SJCRH30 (cell line): ENCODE data around the gene PLCL1. TPM values are rescaled to one million over a fixed set of nuclear protein-coding genes. Genes with fewer than 3 reads are reported as not detected.

Source experiments
- DNase-seq, 2 experiments: peaks; one replicate each; pipeline ENCODE4 v3.0.0-alpha.2; 2015 to 2020
- H3K27ac ChIP-seq: fragments of 250-450 bp; sonication (Bioruptor Pico); 2 replicates; pipeline ENCODE4 v1.5.1; 2020; ENCODE audit warnings: mild to moderate bottlenecking, moderate library complexity
- H3K27me3 ChIP-seq: fragments of 250-450 bp; sonication (Bioruptor Pico); 2 replicates; pipeline ENCODE4 v1.5.1; 2020; ENCODE audit warnings: mild to moderate bottlenecking, moderate library complexity
- H3K36me3 ChIP-seq: fragments of 250-450 bp; sonication (Bioruptor Pico); 2 replicates; pipeline ENCODE4 v1.5.1; 2020; ENCODE audit warnings: mild to moderate bottlenecking, moderate library complexity
- H3K4me1 ChIP-seq: fragments of 250-450 bp; sonication (Bioruptor Pico); 2 replicates; pipeline ENCODE4 v1.5.1; 2020; ENCODE audit warnings: mild to moderate bottlenecking, moderate library complexity
- H3K4me3 ChIP-seq: fragments of 250-450 bp; sonication (Bioruptor Pico); 2 replicates; pipeline ENCODE4 v1.5.1; 2020; ENCODE audit warnings: mild to moderate bottlenecking, moderate library complexity
- H3K9me3 ChIP-seq: fragments of 250-450 bp; sonication (Bioruptor Pico); replicated peaks from 2 replicates; pipeline ENCODE4 v1.5.1; 2020; ENCODE audit warnings: mild to moderate bottlenecking, moderate library complexity
- total RNA-seq: library from RNA; depleted of rRNA; stranded (reverse); fragments of >200 nt; shearing (Covaris generic); gene quantifications from 2 replicates; pipeline ENCODE4 v1.2.3, GENCODE V29; 2014

Gene PLCL1
- total RNA-seq, 1 experiment from 2014 or later, result not detected

DNA sequence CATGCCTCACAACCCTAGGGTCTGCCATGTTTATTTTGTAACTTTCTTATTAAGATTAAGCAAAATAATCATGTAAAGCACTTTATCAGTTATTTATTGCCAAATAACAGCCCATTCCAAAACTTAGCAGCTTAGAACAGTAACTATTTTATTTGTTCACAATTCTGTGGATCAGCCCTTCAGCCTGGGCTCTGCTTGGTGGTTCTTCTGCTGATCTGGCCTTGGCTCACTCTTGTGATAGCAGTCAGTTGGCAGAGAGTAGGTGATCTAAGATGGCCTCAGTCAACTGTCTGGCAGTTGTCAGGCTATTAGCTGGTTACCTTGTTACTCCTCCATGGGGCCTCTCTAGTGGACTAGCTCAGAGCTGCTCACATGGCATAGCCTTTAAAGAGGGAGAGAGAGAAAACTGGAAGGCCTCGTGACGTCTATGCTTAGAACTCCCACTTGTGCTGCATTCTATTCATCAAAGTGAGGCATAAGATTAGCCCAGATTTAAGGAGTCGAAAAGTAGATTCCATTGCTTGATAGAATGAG lies 54.3 kb downstream of the PLCL1 start:
- DNase-seq, result no peak
- H3K36me3 ChIP-seq, result no peaks in the 10 kb centered on the region
- no peaks in the 10 kb centered on the region for H3K9me3 ChIP-seq
- H3K27me3 ChIP-seq, result no peaks in the 10 kb centered on the region
- no peaks in the 10 kb centered on the region for H3K4me1 ChIP-seq
- H3K27ac ChIP-seq, result no peak overlapping the region
- H3K4me3 ChIP-seq, result no peak overlapping the region

DNA sequence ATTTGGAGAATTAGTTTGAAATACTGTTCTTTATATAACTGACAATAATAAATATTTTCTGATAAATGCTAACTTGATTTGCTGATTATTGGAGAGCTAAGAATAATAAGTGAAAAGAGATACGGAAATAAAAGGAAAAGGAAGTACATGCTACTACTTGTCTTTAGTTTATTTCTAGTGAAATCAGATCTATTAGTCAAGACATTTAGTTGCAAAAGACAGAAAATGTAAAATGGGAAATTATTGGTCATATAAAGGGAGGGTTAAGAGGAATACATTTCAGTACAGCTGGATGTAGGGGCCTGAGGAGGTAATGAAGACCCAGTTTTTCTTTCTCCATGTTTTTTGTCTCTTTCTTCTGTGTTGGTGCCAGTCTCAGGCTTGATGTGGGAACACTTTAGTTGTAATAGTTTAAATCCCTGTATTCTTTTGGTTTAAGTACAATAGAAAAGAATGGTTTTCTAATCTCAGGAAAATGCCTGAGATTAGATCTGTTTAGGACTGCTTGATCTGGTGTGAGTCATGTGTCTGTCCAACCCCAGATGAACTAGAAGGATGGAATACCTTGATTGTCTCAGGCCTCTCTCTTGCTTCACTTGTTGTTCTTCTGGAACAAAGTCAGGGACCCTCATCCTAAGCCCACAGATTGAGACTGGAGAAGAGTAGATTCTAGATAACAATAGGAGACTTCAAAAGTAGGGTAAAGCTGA lies 58.0 kb downstream of the PLCL1 start:
- DNase-seq, result no peak
- Histone ChIP-seq H3K27me3 (no peaks in the 10 kb centered on the region), H3K9me3 (no peaks in the 10 kb centered on the region), H3K4me3 (no peak overlapping the region), H3K4me1 (no peaks in the 10 kb centered on the region), H3K27ac (no peak overlapping the region), H3K36me3 (no peaks in the 10 kb centered on the region)

DNA sequence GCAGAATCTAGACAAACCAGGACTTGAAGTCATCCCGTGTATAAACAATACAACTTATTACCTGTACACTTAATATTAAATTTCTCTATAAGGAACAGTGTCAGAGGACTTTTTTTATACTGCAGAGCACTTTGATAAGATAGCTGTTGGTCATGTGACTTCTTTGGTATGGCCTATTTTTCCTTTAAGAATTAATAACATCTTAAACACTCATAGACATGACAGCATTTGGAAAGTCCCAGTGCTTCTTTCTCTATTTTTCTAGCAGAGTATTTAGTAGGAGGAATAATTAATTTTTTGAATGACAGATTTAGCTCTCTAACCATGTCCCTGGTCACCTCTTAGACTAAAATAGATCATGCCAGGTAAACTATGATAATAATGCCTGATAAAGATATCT lies 59.4 kb downstream of the PLCL1 start:
- Histone ChIP-seq H3K4me1 (no peaks in the 10 kb centered on the region), H3K27me3 (no peaks in the 10 kb centered on the region), H3K4me3 (no peak overlapping the region), H3K9me3 (no peaks in the 10 kb centered on the region), H3K36me3 (no peaks in the 10 kb centered on the region), H3K27ac (no peak overlapping the region)
- DNase-seq, result no peak

DNA sequence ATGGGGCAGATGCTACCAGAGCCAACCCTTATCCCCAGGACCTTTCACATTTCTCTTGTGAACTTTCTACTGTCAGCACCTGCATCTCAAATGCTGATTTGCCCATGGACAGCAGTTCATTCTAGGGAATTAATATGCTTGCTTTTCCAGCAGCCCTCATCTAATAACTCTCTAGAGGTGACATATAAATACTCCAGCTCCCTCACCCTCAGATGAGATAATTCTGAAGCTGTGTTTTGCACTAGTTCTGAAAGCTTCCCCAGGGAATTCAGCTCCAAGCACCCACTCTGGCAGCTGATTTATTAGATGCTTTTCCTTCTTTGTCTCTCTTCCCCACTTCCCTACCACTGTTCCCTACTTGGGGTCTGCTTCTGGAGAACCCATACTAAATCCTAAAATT lies 62.1 kb downstream of the PLCL1 start:
- H3K27me3 ChIP-seq, result no peaks in the 10 kb centered on the region
- H3K9me3 ChIP-seq, result no peaks in the 10 kb centered on the region
- H3K4me3 ChIP-seq, result no peak overlapping the region
- DNase-seq, result no peak
- H3K36me3 ChIP-seq, result no peaks in the 10 kb centered on the region
- H3K4me1 ChIP-seq, result no peaks in the 10 kb centered on the region; the same call in 1 of the 2 replicates
- no peak overlapping the region for H3K27ac ChIP-seq

DNA sequence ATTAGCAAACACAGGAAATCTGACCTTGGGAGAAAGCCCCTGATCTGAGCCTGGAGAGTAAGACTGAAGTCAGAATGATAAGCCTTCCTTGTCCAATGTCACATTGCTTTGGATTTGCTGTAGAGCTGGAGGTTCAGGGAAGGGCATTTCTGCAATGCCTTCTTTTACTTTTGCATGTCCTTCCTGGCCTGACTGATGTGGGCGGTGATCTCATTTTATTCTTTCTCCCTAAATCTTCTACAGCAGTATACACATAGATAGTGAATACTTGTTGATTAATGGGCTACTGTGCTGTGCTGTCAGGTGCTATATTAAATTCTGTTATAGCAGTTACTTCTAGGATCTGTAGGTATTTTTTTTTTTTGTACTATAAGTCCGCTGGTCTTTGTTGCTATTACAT lies 62.6 kb downstream of the PLCL1 start:
- no peak overlapping the region for H3K4me3 ChIP-seq
- no peaks in the 10 kb centered on the region for H3K36me3 ChIP-seq
- no peaks in the 10 kb centered on the region for H3K27me3 ChIP-seq
- DNase-seq, result no peak
- no peak overlapping the region for H3K27ac ChIP-seq
- peaks cover 4% of the 10 kb centered on the region; the same call in 1 of the 2 replicates for H3K4me1 ChIP-seq
- no peaks in the 10 kb centered on the region for H3K9me3 ChIP-seq

DNA sequence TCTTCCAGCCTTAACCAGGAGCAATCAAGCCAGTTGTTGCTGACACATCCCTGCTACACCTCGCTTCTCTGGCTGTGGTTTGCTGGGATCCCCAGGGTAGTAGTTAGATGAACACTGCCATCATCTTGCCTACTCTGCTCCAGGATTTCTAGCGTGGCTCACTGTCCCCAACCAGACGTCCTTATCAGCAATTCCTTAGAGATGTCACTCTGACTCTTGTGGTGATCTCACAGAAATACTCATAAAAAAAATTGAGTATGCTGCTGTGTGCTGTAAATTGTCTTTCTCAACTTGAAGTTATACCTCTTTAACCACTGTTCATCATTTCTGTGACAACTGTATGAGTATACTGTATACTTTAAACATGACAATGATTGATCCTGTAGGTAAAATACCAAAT lies 63.2 kb downstream of the PLCL1 start:
- Histone ChIP-seq H3K9me3 (no peaks in the 10 kb centered on the region), H3K27ac (no peak overlapping the region), H3K4me1 (peaks cover 4% of the 10 kb centered on the region; the same call in 1 of the 2 replicates), H3K36me3 (no peaks in the 10 kb centered on the region), H3K27me3 (no peaks in the 10 kb centered on the region), H3K4me3 (no peak overlapping the region)
- DNase-seq, result no peak

DNA sequence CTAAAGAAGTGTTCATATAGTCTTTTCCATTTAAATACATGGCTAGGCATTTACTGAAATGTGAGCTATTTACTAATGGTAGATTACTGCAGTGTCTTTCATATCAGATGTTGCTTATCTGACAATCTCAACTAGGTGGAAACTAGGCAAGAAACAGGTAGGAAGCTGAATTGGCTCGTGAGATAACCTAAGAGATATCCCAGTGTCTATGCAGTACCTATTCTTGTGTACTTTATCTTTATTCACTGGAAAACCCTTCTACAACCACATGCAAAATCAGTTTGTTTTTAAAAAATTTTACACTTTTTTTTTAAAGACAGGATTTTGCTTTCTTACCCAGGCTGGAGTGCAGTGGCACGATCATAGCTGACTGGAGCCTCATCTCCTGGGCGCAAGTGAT lies 63.8 kb downstream of the PLCL1 start:
- DNase-seq, result no peak
- Histone ChIP-seq H3K27ac (no peak overlapping the region), H3K4me3 (no peak overlapping the region), H3K4me1 (peaks cover 4% of the 10 kb centered on the region; the same call in 1 of the 2 replicates), H3K36me3 (no peaks in the 10 kb centered on the region), H3K27me3 (no peaks in the 10 kb centered on the region), H3K9me3 (no peaks in the 10 kb centered on the region)

DNA sequence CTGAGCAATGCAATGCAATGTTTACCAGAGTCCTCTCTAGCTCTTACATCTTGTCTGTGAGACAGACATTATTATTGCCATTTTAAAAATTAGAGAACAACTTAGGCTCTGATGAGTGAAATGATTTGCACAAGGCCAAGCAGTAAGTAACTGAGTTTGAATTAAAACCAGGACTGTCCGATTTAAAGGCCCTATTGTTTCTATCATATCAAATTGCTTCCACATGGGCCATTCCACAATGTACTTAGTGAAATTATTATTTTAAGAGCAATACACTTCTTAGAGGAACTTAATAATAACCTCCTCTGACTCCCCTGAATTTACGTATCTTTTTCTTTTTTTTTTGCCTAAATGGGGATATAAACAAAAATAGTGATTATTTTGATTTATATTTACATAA lies 64.6 kb downstream of the PLCL1 start:
- Histone ChIP-seq H3K36me3 (no peaks in the 10 kb centered on the region), H3K4me1 (peaks cover 4% of the 10 kb centered on the region; the same call in 1 of the 2 replicates), H3K9me3 (no peaks in the 10 kb centered on the region), H3K4me3 (no peak overlapping the region), H3K27ac (no peak overlapping the region), H3K27me3 (no peaks in the 10 kb centered on the region)
- no peak for DNase-seq

DNA sequence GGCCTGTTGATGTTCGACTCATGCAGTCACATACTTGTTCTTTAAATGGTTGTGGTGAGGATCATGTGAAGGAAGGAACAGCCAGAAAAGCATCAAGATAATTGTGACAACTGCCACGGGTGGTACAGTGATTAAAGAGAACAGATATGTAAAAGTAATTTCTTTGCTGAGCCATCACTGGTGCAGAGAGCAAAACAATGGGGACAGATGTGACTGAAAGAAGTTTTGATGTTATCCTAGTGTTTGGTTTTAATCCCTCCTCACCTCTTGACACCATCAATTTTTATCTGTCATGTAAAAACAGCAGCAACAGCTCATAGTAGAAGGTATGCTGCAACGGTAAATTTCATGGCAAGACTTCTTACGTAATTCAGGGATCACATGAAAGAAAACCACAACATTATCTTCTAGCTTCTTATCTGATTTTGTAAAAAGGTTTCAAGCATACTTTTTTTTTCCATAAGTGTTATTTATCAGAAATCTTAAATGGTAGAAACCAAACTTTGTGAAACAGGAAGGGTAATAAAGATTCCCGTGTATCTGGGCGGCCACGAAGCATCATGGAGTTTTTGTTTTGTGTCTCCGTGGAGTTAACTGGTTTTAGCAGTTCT lies 65.2 kb downstream of the PLCL1 start:
- no peak for DNase-seq

DNA sequence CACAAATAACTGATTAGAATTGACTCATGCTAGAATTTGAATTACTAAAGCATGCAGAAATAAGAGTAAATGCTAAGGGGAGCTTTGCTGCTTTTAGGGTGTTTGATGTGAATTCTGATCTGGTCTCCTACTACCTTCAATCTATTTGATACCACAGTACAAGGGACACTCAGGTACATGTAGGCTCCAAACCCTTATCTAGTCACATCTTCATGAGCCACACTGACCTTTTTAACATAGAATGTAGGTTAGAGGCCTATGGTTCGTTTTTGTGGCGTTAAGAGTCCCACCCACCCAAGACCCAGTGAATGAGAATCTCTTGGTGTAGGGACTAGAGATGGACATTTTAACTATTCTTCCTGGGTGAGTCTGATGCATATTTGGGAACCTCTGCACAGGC lies 65.7 kb downstream of the PLCL1 start:
- no peaks in the 10 kb centered on the region for H3K36me3 ChIP-seq
- H3K27ac ChIP-seq, result no peak overlapping the region
- H3K9me3 ChIP-seq, result no peaks in the 10 kb centered on the region
- peaks cover 4% of the 10 kb centered on the region; the same call in 1 of the 2 replicates for H3K4me1 ChIP-seq
- H3K4me3 ChIP-seq, result no peak overlapping the region
- DNase-seq, result no peak
- no peaks in the 10 kb centered on the region for H3K27me3 ChIP-seq

More for the DNA sequence above, 65.2 kb downstream of the PLCL1 start:
- Histone ChIP-seq H3K4me3 (no peak overlapping the region), H3K4me1 (peaks cover 4% of the 10 kb centered on the region; the same call in 1 of the 2 replicates), H3K36me3 (no peaks in the 10 kb centered on the region), H3K27me3 (no peaks in the 10 kb centered on the region), H3K27ac (no peak overlapping the region), H3K9me3 (no peaks in the 10 kb centered on the region)

DNA sequence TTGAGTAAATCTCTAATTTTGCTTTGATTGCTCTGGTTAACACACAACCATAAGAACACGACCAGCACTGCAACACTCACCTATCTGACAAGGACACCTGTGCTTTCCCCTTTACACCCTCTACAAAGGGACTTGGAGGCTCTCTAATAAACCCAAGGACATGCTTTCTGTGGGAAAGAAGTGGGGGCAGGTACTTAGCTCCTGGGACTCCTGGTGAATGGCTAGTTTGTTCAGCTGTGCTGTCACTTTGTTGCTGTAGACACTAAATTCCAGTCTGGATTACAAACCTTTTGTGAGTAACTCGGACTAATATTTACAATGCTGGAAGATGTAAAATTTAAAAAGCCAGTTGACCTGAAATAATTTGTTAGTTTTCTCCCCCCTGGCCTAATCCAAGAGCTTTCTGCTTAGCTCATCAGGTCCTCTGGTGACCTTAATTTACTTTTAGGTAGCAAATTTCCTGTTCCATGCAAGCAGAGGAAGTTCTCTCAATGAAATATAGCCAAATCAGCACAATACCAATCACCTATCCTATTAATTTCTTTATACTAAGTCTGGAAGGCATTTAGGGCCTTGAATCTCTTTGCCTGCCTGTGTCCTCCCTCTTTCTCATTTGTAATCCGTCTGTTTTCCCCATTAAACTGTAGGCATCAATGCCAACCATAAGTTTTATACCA lies 67.5 kb downstream of the PLCL1 start:
- Histone ChIP-seq H3K27me3 (no peaks in the 10 kb centered on the region), H3K4me1 (peaks cover 4% of the 10 kb centered on the region; the same call in 1 of the 2 replicates), H3K4me3 (no peak overlapping the region), H3K9me3 (no peaks in the 10 kb centered on the region), H3K27ac (no peak overlapping the region), H3K36me3 (no peaks in the 10 kb centered on the region)
- peak in 1 of 2 experiments; percentile 33 for DNase-seq

DNA sequence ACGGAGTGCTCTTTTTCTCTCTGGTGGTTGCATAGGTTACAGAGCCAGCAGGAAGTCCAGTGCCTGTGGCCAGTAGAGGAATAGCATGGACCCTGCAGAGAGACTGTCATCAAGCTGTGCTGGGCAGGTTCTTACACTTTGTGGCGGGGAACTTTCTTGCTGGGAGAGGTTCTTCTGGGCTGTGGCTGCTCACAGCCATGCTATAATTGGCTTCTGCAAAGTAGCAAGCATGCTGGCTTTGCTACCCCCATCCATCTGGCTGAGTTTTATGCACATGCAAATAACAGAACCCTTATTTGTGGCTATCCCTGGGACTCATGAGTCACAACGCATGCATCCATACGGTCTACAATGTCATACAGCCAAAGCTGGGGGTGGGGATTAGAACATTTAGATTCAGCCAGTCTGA lies 68.9 kb downstream of the PLCL1 start:
- Histone ChIP-seq H3K4me3 (no peak overlapping the region), H3K36me3 (no peaks in the 10 kb centered on the region), H3K4me1 (peaks cover 4% of the 10 kb centered on the region; the same call in 1 of the 2 replicates), H3K27ac (no peak overlapping the region), H3K27me3 (no peaks in the 10 kb centered on the region), H3K9me3 (no peaks in the 10 kb centered on the region)
- no peak for DNase-seq

DNA sequence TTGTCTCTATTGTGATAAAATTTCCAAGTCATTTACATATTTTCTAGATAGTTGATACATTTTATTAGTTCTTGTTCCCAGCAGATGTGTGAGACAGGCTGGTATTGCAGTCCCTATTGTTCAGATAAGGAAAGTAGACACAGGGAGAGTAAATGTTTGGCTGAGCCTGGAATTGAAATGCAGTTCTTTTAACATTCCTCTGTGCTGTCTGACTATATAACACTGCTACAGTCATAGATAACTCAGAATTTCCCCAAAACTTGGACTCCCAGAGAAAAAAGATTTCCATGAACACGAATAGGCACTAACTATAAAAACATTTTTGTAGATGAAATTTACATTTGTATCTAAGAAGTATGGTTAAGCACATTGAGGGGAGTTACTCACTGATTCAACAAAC lies 71.4 kb downstream of the PLCL1 start:
- Histone ChIP-seq H3K27ac (no peak overlapping the region), H3K27me3 (no peaks in the 10 kb centered on the region), H3K9me3 (no peaks in the 10 kb centered on the region), H3K36me3 (no peaks in the 10 kb centered on the region), H3K4me3 (no peak overlapping the region), H3K4me1 (peaks cover 4% of the 10 kb centered on the region; the same call in 1 of the 2 replicates)
- no peak for DNase-seq

DNA sequence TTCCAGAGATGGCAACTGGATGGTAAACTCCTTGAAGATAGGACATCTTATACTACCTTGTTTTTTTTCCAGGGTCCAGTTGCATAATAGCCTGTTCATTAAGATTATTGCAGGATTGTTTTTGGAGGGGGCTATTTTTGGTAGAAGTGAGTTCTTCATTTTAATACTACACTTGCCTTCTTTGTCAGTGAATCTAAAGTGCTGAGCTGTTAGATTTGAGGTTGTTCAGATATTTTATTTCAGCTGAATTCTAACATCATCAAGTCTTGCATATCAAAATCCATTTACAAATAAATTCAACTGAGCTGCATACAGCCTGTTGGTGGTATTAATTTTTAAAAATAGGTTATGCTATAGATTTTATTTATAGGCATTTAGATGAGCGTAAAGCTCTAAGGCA lies 72.1 kb downstream of the PLCL1 start:
- no peak overlapping the region for H3K27ac ChIP-seq
- H3K36me3 ChIP-seq, result no peaks in the 10 kb centered on the region
- no peak for DNase-seq
- H3K4me3 ChIP-seq, result no peak overlapping the region
- H3K27me3 ChIP-seq, result no peaks in the 10 kb centered on the region
- no peaks in the 10 kb centered on the region for H3K9me3 ChIP-seq
- peaks cover 4% of the 10 kb centered on the region; the same call in 1 of the 2 replicates for H3K4me1 ChIP-seq

DNA sequence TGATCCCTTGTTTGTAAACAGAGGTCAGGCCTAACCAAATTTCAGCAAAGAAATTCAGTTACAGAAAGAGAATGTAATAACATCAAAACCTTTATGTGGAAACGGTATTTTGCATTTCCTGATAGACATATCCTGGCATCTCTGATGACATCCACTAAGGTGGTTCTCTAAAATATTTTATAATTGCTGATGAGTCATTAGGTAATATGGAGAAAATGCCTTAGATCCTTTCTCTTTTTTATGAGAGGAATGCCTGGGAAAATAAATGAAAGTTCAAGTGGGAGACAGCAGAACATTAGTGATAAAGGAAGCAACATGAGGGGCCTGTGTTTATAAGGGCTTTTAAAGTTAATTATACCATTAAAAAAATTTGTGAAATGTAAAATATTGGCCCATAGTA lies 72.6 kb downstream of the PLCL1 start:
- no peaks in the 10 kb centered on the region for H3K4me1 ChIP-seq
- H3K27ac ChIP-seq, result no peak overlapping the region
- DNase-seq, result no peak
- no peaks in the 10 kb centered on the region for H3K36me3 ChIP-seq
- H3K4me3 ChIP-seq, result no peak overlapping the region
- H3K27me3 ChIP-seq, result no peaks in the 10 kb centered on the region
- H3K9me3 ChIP-seq, result no peaks in the 10 kb centered on the region
